Left renal cortex interstitium (tissue), 4 donors: Measurements from ENCODE around the gene JPH3. TPM values are rescaled to one million over a fixed set of nuclear protein-coding genes. Genes with fewer than 3 reads are reported as not detected.

Source experiments
- DNase-seq, 4 donors: peaks; one replicate each; pipeline ENCODE4 v3.0.0-alpha.2; 2013; ENCODE audit warnings: low read depth in 4 of 4, low spot score in 2 of 4, missing footprints in 1 of 4
- polyA plus RNA-seq, 4 donors: library from polyadenylated mRNA; unstranded; fragments of 120-200 nt; gene quantifications; one replicate each; pipeline ENCODE4 v1.2.1, GENCODE V29; 2013; ENCODE audit not compliant: insufficient read length in 4 of 4

Gene JPH3
- polyA plus RNA-seq, 4 donors = 0.49 to 1.3 (median 0.91) TPM

GRCh38 chr16:87597324-87597830 is 4.9 kb upstream of the JPH3 start:
- DNase-seq = no peak

DNA sequence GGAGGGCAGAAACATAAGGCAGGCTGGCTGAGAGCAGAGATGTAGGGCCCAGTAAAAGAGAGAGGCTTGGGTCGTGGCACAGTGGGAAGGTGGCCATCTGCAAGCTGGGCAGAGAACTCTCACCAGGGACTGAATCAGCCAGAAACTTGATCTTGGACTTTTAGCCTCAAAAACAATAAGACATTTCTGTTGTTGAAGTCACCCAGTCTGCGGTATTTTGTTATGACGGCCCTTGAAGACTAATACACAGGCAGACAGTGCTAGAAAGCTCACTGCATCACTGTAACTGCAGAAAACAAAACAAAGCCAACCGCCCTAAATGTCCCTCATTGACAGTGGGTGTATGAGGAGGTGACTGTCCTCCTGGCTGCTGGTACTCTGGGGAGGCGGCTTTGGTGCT is 3.9 kb upstream of the JPH3 start:
- DNase-seq = no peak

GRCh38 chr16:87600246-87600645 is 2.1 kb upstream of the JPH3 start:
- no peak for DNase-seq

DNA sequence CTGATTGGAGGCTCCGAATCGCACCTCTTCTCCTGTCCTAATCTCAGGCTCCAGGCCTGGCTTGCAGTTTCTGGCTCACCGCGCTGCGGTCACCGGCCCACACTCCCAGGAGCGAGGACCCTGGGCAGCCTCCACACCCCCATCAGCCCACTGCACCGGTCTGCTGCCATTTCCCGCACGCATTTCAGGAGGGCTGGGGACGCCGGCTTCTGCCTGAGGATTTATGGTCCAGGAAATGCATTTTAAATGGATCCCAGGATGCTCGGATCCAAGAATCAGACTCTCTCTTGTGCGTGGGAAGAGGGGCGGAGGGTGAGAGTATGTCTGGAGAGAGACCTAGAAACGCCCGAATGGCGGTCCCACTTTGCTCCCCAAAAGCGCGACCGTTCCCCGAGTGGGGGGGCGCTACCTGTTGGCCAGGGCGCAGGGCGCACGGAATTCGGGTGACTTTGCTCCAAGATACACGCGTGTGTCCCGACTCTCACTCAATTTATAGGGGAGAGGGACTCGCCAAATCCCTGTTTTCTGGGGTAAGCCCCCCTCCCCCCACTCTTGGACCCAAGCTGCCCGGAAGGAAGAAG is 817 bp upstream of the JPH3 start:
- no peak for DNase-seq

DNA sequence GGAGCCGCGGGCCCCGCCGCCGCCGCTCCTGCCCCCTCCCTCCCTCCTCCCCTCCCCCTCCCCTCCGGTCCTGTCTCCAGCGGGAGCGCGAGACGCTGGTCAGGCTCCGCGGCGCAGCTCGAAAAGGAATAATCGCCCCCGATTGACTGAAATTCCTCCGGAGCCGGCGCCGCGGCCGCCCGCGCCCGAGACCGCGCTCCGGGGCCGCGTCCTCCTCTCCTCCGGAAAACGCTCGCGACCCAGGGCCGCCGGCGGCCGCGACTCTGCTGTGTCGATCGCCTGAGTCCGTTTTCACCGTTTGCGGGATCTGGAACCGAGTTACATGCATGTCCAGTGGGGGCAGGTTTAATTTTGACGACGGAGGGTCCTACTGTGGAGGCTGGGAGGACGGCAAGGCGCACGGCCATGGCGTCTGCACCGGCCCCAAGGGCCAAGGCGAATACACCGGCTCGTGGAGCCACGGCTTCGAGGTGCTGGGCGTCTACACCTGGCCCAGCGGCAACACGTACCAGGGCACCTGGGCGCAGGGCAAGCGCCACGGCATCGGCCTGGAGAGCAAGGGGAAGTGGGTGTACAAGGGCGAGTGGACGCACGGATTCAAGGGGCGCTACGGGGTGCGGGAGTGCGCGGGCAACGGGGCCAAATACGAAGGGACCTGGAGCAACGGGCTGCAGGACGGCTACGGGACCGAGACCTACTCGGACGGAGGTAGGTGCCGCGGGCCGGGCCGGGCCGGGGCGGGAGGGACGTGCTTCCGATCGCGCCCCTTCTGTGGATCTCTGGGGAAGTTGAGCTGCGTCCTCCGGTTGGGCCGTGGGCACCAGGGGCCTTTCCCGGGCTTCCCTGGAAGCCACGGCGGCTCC is 744 bp downstream of the JPH3 start:
- no peak for DNase-seq

DNA sequence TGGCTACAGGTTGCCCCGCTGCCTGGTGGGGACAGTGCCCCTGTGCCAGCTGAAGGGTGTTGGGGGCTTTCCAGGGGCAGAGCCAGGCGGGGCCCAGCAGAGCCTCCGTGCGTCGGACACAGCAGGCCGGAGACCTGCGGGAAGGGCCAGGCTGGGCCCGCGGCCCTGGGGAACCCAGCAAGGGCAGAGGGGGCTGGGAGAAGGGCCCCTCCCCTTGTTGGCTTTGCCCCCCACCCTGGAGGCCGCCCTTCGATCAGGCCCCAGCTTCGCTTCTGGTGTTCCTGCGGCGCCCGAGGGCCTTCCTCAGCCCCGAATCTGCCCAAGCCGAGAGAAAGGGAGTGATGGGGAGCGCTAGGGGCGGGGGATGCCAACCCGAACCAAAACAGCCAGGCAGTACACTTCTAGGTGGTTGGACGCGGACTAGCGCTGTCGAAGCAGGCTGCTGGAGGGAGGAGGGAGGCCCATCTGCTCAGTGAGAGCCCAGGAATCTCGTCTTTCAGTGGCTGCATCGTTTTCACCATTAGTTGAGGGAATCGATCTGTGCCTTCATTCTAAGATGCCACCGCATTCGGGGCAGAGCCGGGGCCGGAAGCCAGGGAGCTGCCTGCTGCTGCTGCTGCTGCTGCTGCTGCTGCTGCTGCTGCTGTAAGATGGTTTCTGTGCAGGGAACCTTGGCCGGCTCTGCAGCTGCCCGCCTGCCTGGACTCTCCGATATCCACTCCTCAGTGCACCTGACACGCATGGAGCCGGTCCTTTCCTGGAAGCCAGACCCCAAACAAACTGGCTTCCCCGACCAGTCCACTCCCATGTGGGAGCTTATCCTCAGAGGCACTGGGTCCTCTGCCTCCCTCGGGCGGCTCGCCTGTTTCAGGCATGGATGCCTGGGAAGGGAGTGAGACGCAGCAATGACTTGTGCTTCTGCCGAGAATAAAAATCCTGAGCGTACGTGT is 1.7 kb downstream of the JPH3 start:
- DNase-seq = no peak

DNA sequence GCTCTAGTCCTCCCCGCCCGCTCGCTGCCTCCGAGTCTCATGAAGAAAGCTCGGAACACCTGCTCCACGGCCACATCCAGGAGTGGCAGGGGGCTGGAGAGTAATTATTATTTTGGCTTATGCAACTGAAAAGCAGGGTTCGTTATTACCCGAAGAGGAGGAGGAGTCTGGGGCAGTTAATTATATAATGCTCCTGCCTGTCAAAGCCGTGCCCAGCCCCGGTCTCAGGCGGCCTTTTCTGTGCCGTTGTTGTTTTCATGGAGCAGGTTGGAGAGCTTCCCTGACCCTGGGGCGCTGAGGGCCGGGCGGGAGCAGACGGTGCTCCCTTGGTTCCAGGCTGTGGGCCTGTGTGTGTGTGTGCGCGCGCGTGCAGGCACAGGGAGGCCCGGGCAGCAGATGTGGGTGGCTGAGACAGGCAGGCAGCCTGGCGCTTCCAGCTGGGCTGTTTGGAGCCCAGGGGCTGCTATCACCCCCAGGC is 2.4 kb downstream of the JPH3 start:
- DNase-seq = no peak

GRCh38 chr16:87607223-87607622 is 4.9 kb downstream of the JPH3 start:
- DNase-seq = no peak

GRCh38 chr16:87607871-87608270 is 5.6 kb downstream of the JPH3 start:
- DNase-seq = no peak

DNA sequence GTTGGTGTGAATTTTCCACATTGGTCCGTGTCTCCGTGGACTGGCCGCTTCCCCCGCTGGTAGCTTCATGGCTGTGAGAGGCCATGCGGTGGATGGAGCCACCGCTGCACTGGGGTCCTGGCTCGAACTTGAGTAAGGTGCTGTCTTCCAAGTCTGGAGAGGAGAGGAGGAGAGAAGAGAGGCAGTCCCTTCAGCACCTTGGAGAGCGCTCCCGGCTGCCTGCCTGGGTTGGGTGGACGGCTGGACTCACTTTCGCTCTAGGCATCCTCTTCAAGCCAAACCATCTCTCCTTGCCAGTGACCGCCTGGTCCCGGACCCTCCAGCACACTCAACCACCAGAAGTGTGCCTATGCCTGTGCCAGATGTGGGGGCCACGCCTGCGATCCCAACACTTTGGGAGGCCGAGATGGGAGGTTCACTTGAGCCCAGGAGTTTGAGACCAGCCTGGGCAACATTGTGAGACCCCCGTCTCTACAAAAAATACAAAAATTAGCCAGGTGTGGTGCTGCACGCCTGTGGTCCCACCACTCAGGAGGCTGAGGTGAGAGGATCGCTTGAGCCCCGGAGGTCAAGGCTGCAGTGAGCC is 6.2 kb downstream of the JPH3 start:
- peak; percentile 36 to 73 (median 58) for DNase-seq

- DNase-seq = no peak
These were observed 7.7 kb downstream of the JPH3 start for GRCh38 chr16:87610026-87610425.

DNA sequence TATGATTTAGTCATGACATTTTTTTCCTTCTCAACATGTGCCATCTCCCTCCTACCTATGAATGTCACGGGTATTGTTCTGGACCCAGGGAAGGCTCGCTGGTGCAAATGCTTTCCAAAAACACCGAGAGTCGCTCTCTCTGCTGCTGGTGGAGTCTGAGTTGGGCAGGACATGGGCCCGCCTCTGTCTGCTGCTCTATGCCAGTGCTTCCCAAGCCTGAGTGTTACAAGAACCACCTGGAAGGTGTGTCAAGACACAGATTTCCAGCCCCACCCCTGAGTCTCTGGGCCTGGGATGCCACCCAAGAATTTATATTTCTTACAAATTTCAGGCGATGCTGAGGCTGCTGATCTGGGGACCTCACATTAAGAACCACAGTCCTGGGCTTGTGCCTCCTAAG is 9.1 kb downstream of the JPH3 start:
- DNase-seq = no peak

DNA sequence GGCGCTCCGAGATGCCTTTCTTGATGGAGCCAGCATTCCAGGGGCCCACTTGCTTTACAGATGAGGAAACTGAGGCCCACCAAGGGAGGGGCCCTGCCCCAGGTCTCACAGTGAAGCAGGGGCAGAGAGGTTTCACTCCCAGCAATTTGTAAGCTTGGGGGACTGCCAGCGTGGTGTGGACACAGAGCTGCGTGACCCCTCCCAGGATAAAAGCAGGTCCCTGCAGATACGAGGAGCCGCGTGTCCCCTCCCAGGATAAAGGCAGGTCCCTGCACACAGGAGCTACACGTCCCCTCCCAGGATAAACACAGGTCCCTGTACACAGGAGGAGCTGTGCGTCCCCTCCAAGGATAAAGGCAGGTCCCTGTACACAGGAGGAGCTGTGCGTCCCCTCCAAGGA is 11.7 kb downstream of the JPH3 start:
- DNase-seq = no peak

DNA sequence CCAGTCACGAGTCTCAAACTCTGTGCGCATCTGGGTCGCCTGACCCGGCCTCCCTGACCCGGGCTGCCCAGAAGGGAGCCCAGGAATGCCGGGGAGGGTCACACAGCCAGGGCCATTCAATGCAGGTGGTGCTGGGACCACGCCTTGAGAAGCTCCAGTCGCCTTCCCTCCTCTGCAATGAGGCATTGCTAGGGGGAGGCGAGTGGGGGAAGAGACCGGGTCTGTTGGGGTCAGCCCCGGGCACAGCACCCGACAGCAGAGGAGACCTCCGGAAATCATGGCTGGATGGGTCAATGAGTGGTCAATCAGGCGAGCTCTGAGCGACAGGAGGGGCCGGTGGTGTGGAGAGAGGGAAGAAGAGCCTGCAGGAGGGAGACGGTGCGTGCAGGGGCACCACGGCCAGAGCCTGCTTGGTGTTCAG is 13.3 kb downstream of the JPH3 start:
- no peak for DNase-seq

DNA sequence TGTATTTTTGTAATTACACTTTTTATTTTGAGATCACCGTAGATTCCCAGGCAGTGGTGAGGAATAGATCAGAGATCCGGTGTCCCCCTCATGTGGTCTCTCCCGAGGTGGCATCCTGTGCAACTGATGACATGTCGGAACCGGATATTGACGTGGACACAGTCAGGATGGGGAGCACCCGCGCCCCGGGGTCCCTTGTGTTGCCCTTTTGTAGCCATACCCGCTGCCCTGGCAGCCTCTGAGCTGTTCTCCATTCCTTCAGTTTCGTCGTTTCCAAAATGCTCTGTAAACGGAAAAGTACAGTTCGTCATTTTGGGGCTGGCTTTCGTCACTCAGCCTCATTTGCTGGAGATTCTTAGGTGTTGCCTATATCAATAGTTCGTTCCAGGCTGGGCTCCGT is 14.2 kb downstream of the JPH3 start:
- DNase-seq = no peak

GRCh38 chr16:87618216-87618615 is 15.9 kb downstream of the JPH3 start:
- DNase-seq = no peak

DNA sequence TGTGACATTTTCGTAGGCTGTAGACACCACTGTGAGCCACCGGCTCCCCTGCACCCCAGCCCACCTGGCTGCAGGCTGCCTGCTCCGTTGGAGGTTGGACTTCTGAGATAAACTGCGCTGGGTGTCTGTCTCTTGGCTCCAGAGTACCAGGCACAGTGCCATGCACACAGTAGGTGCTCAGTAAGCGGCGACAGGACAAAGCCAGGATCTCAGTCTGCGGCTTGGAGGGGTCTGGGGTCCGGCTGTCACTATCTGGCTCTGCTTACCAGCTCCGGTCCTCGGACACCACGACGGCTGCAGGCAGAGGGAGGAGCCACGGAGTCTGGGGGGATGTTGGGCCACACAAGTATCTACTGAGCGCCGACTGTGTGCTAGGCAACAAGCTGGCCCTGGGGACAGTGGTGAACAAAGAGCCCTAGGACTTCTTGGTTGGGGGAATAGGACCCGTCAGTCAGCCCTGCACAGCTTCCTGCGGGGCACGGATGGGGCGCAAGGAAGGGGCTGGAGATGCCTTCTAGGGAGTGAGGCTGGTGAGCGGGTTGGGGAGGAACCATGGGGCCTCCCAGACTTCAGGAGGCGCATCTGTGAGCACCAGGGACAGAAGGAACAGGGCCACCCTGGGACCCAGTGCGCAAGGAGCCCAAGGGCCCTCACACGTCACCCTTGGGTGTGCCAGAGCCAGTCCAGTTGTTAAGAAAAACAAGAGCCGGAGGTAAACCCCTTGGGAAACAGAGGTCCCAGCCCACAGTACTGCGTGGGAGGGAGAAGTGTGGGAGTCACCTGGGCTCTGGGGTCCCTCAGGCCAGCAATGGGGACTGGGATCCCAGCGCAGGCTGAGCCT is 17.3 kb downstream of the JPH3 start:
- DNase-seq = no peak

GRCh38 chr16:87620201-87620495 is 17.8 kb downstream of the JPH3 start:
- DNase-seq = no peak

DNA sequence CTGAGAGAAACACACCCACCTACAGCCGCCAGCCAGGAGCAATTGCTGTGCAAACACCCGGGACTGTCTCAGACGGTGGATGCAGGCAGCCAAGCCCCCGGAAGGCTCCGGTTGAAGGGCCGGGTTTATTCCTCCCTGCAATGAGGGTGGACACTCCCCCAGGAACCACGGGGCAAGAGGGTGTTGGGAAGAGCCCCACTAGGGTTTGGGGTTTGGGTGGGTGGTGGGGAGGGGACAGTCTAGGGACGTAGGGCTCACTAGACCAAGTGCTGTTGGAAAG is 19.2 kb downstream of the JPH3 start:
- no peak for DNase-seq
